ENCODE data around the gene CD84.

- TF ChIP-seq, protein P1, sequence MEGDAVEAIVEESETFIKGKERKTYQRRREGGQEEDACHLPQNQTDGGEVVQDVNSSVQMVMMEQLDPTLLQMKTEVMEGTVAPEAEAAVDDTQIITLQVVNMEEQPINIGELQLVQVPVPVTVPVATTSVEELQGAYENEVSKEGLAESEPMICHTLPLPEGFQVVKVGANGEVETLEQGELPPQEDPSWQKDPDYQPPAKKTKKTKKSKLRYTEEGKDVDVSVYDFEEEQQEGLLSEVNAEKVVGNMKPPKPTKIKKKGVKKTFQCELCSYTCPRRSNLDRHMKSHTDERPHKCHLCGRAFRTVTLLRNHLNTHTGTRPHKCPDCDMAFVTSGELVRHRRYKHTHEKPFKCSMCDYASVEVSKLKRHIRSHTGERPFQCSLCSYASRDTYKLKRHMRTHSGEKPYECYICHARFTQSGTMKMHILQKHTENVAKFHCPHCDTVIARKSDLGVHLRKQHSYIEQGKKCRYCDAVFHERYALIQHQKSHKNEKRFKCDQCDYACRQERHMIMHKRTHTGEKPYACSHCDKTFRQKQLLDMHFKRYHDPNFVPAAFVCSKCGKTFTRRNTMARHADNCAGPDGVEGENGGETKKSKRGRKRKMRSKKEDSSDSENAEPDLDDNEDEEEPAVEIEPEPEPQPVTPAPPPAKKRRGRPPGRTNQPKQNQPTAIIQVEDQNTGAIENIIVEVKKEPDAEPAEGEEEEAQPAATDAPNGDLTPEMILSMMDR (IDR thresholded peaks at IDR 0.05) = no peak
- TF ChIP-seq POLR2A (IDR thresholded peaks at IDR 0.05) = no peak
Observed at GRCh38 chr1:160618327-160618726, 39.0 kb upstream of the CD84 start.
